H1 (cell line): ENCODE data around the gene PRODH. TPM values are rescaled to one million over a fixed set of nuclear protein-coding genes. Genes with fewer than 3 reads are reported as not detected.

Source experiments
- CTCF ChIA-PET: fragments of 300-600 bp; sonication (Branson Sonifier 250); formaldehyde crosslinking; loops from one replicate; lab custom pipeline; 2021; ENCODE audit not compliant: partially characterized antibody; lab: Charles Lee
- POLR2A ChIA-PET: fragments of 300-600 bp; sonication (Branson Sonifier 250); formaldehyde crosslinking; loops from one replicate; lab custom pipeline; 2021; ENCODE audit warnings: inconsistent platforms; ENCODE audit not compliant: partially characterized antibody; lab: Charles Lee
- DNase-seq, 2 experiments: peaks; one replicate each; pipeline versions ENCODE4 v3.0.0 to v3.0.0-alpha.2; 2010 to 2022; ENCODE audit warnings: low spot score in 2 of 2, low read depth in 1 of 2, mixed read lengths in 1 of 2
- FAIRE-seq: peaks from 2 replicates; lab custom pipeline; 2011; peaks lifted over from hg19 to GRCh38; lab: Jason Lieb, UNC
- H2AFZ ChIP-seq: 2 replicates; pipeline ENCODE4 v1.8.1; 2012; ENCODE audit warnings: low read length, inconsistent platforms
- H2AK5ac ChIP-seq: 2 replicates; pipeline ENCODE4 v1.6.1; 2013; ENCODE audit warnings: low read depth, low read length
- H2BK120ac ChIP-seq: replicated peaks from 2 replicates; pipeline ENCODE3; 2013; ENCODE audit warnings: low read depth, low read length, inconsistent platforms
- H2BK12ac ChIP-seq: 2 replicates; pipeline ENCODE4 v1.6.1; 2013; ENCODE audit warnings: low read depth, low read length
- H2BK15ac ChIP-seq: 2 replicates; pipeline ENCODE4 v1.6.1; 2013; ENCODE audit warnings: low read length
- H2BK20ac ChIP-seq: 2 replicates; pipeline ENCODE4 v1.6.1; 2013; ENCODE audit warnings: low read length
- H2BK5ac ChIP-seq: 2 replicates; pipeline ENCODE4 v1.6.1; 2013; ENCODE audit warnings: low read depth, low read length
- H3K14ac ChIP-seq: 2 replicates; pipeline ENCODE4 v1.6.1; 2013; ENCODE audit warnings: inconsistent platforms; ENCODE audit not compliant: insufficient read length
- H3K18ac ChIP-seq: 2 replicates; pipeline ENCODE4 v1.6.1; 2013; ENCODE audit warnings: low read length; ENCODE audit errors: extremely low read depth
- H3K23ac ChIP-seq: 2 replicates; pipeline ENCODE4 v1.6.1; 2013; ENCODE audit warnings: inconsistent platforms; ENCODE audit not compliant: insufficient read length
- H3K23me2 ChIP-seq: 2 replicates; pipeline ENCODE4 v1.6.1; 2013; ENCODE audit warnings: low read depth, low read length
- H3K27ac ChIP-seq: 2 replicates; pipeline ENCODE4 v1.6.1; 2011; ENCODE audit warnings: low read depth, low read length, inconsistent platforms
- H3K27me3 ChIP-seq, 4 experiments: replicated peaks in 1 of 4; 1 replicate in 1 of 4; 2 replicates in 3 of 4; pipeline versions ENCODE4 v1.6.1 to v1.8.1; 2011 to 2013; ENCODE audit warnings: low read length in 3 of 4, mild to moderate bottlenecking in 3 of 4, inconsistent platforms in 2 of 4, mixed read lengths in 2 of 4, moderate library complexity in 1 of 4; ENCODE audit not compliant: control insufficient read depth in 3 of 4, insufficient read depth in 3 of 4; ENCODE audit errors: extremely low read depth in 1 of 4
- H3K36me3 ChIP-seq, 4 experiments: 2 replicates each; pipeline versions ENCODE4 v1.6.1 to v1.8.1; 2011 to 2013; ENCODE audit warnings: mild to moderate bottlenecking in 4 of 4, low read length in 3 of 4, moderate library complexity in 2 of 4, control low read depth in 1 of 4, inconsistent platforms in 1 of 4; ENCODE audit not compliant: insufficient read depth in 4 of 4, control insufficient read depth in 2 of 4
- H3K4ac ChIP-seq: replicated peaks from 2 replicates; pipeline ENCODE3; 2013; ENCODE audit warnings: low read length, low read depth, mixed read lengths, inconsistent platforms; ENCODE audit not compliant: insufficient read length
- H3K4me1 ChIP-seq, 4 experiments: replicated peaks in 1 of 4; 1 replicate in 1 of 4; 2 replicates in 3 of 4; pipeline versions ENCODE4 v1.6.1 to v1.8.1; 2011 to 2013; ENCODE audit warnings: low read length in 3 of 4, inconsistent platforms in 2 of 4, mixed read lengths in 1 of 4; ENCODE audit not compliant: insufficient read depth in 4 of 4, control insufficient read depth in 3 of 4
- H3K4me2 ChIP-seq, 2 experiments: 2 replicates each; pipeline versions ENCODE4 v1.6.1 to v1.8.1; 2011 to 2013; ENCODE audit warnings: low read depth in 2 of 2, low read length in 2 of 2, control low read depth in 1 of 2, inconsistent platforms in 1 of 2, mild to moderate bottlenecking in 1 of 2; ENCODE audit not compliant: insufficient read depth in 1 of 2
- H3K4me3 ChIP-seq, 4 experiments: fragments of 200-600, 300-600 bp in 1 of 4; sonication (generic), shearing (Covaris generic), sonication (Bioruptor Twin) in 1 of 4; 2 replicates each; pipeline versions ENCODE4 v1.5.1 to v1.8.1; 2011 to 2016; ENCODE audit warnings: low read length in 4 of 4, low read depth in 3 of 4, control low read depth in 2 of 4, inconsistent platforms in 2 of 4, mild to moderate bottlenecking in 2 of 4, mixed read lengths in 1 of 4, moderate library complexity in 1 of 4; ENCODE audit not compliant: insufficient read depth in 2 of 4; ENCODE audit errors: extremely low read depth in 1 of 4
- H3K56ac ChIP-seq: replicated peaks from 2 replicates; pipeline ENCODE3; 2013; ENCODE audit warnings: low read depth, mild to moderate bottlenecking, mixed read lengths, low read length, inconsistent platforms; ENCODE audit not compliant: insufficient read length
- H3K79me1 ChIP-seq: 2 replicates; pipeline ENCODE4 v1.6.1; 2013; ENCODE audit warnings: low read depth, low read length, control low read depth
- H3K79me2 ChIP-seq, 2 experiments: 2 replicates each; pipeline versions ENCODE4 v1.6.1 to v1.8.1; 2012 to 2013; ENCODE audit warnings: low read length in 2 of 2, mild to moderate bottlenecking in 2 of 2, inconsistent platforms in 1 of 2; ENCODE audit not compliant: insufficient read depth in 2 of 2, control insufficient read depth in 1 of 2
- H3K9ac ChIP-seq, 4 experiments: replicated peaks in 1 of 4; 1 replicate in 1 of 4; 2 replicates in 3 of 4; pipeline versions ENCODE4 v1.6.1 to v1.8.1; 2011 to 2013; ENCODE audit warnings: low read depth in 3 of 4, low read length in 3 of 4, control low read depth in 2 of 4, mild to moderate bottlenecking in 2 of 4, moderate library complexity in 2 of 4, inconsistent platforms in 1 of 4; ENCODE audit errors: extremely low read depth in 1 of 4
- H3K9me3 ChIP-seq, 2 experiments: 2 replicates each; pipeline versions ENCODE4 v1.6.1 to v1.8.1; 2012 to 2013; ENCODE audit warnings: mild to moderate bottlenecking in 2 of 2, moderate library complexity in 2 of 2, control low read depth in 1 of 2, inconsistent platforms in 1 of 2, low read depth in 1 of 2, low read length in 1 of 2, mixed read lengths in 1 of 2; ENCODE audit not compliant: insufficient read depth in 2 of 2
- H4K20me1 ChIP-seq, 2 experiments: replicated peaks in 1 of 2; 2 replicates each; pipeline versions ENCODE3 to v1.8.1; 2011 to 2013; ENCODE audit warnings: inconsistent platforms in 2 of 2, low read length in 2 of 2, mild to moderate bottlenecking in 1 of 2; ENCODE audit not compliant: insufficient read depth in 2 of 2, control insufficient read depth in 1 of 2
- H4K5ac ChIP-seq: 2 replicates; pipeline ENCODE4 v1.6.1; 2013; ENCODE audit warnings: low read length, low read depth, mixed read lengths, inconsistent platforms; ENCODE audit not compliant: insufficient read length
- H4K8ac ChIP-seq: 2 replicates; pipeline ENCODE4 v1.8.0; 2013; ENCODE audit warnings: mild to moderate bottlenecking, moderate library complexity, low read length, inconsistent platforms; ENCODE audit not compliant: insufficient read depth; ENCODE audit errors: extremely low read depth
- H4K91ac ChIP-seq: replicated peaks from 2 replicates; pipeline ENCODE3; 2013; ENCODE audit warnings: low read length, mixed read lengths, inconsistent platforms; ENCODE audit not compliant: insufficient read length
- CHD1 ChIP-seq: IDR thresholded peaks from 2 replicates; pipeline ENCODE4 v1.6.1; 2012; ENCODE audit warnings: low read depth, low read length, improper control_type of control experiment
- HDAC2 ChIP-seq, 2 experiments: fragments of 300-600 bp in 1 of 2; sonication (generic) in 1 of 2; IDR thresholded peaks; 2 replicates each; pipeline ENCODE4 v1.6.1; 2011 to 2012; ENCODE audit warnings: low read depth in 2 of 2, low read length in 2 of 2, mild to moderate bottlenecking in 2 of 2, moderate library complexity in 2 of 2, borderline replicate concordance in 1 of 2, inconsistent platforms in 1 of 2
- WGBS, 2 experiments: shearing (Covaris generic) in 1 of 2; methylation state at CpG; one replicate each; pipeline versions ENCODE4 v1.1.6 to v1.1.7; 2013 to 2015; ENCODE audit warnings: low lambda C conversion rate in 2 of 2, mixed read lengths in 2 of 2, inconsistent platforms in 1 of 2, low coverage in 1 of 2, missing lambda C conversion rate in 1 of 2; ENCODE audit not compliant: insufficient replicate concordance in 2 of 2, insufficient coverage in 1 of 2, insufficient read length in 1 of 2; ENCODE audit errors: extremely low coverage in 1 of 2, missing lambda C conversion rate in 1 of 2; 5-methylcytosine and 5-hydroxymethylcytosine counted together
- polyA plus RNA-seq, 7 experiments: library from polyadenylated mRNA; depleted of rRNA in 3 of 7; stranded (reverse) in 5 of 7; unstranded in 2 of 7; fragments of >200 nt in 5 of 7; fragments of 200-250 nt in 2 of 7; gene quantifications; 1 replicate in 5 of 7; 2 replicates in 1 of 7; 4 replicates in 1 of 7; pipeline versions ENCODE4 v1.2.1 to v1.2.3, GENCODE V29; 2011 to 2013; ENCODE audit warnings: missing spikeins in 2 of 7, mixed read lengths in 2 of 7
- total RNA-seq: library from RNA; stranded (reverse); fragmentation: NEBNext Ultra II Directional; extraction: Animal tissue kit (Norgen Biotek cat#: 25700); gene quantifications from 2 replicates; pipeline ENCODE4 v1.2.1, GENCODE V29; 2021

PRODH gene
- total and polyA plus RNA-seq, 2 of the 8 experiments (the other 6 are each of a cell fraction or from before 2014, with no cell fraction given): 27.6 to 45.6 TPM

- no peak overlapping the region for H2BK12ac ChIP-seq
- H2AK5ac ChIP-seq: no peak overlapping the region
- no peak overlapping the region for H3K9ac ChIP-seq
- no peak overlapping the region for H2BK5ac ChIP-seq
- H3K27ac ChIP-seq: no peak overlapping the region
- no peak overlapping the region for H3K4me3 ChIP-seq
- H3K56ac ChIP-seq: no peak overlapping the region
- ChIA-PET CTCF (interaction anchor here (0.9 to 1.6 kb wide), 5 partner anchors 10 to 1303 kb away, joined by 3 to 5 read pairs (median 3); no protein-coding TSS in a partner anchor), POLR2A (no interaction called here)
- DNase-seq: peak in 1 of 2 experiments; percentile 87
- H3K4ac ChIP-seq: no peak overlapping the region
- H3K14ac ChIP-seq: no peak overlapping the region
- H3K36me3 ChIP-seq: no peaks in the 10 kb centered on the region
- H2BK20ac ChIP-seq: no peak overlapping the region
- H4K91ac ChIP-seq: no peak overlapping the region
- no peak overlapping the region for H4K5ac ChIP-seq
- H2BK120ac ChIP-seq: no peak overlapping the region
- no peak overlapping the region for H3K18ac ChIP-seq
- peaks cover 4% of the 10 kb centered on the region; the same call in 1 of the 2 replicates for H3K79me1 ChIP-seq
- peaks cover 0 to 13% (median 8%) of the 10 kb centered on the region in 4 experiments; a peak in 6 of 7 replicates for H3K4me1 ChIP-seq
- 78% methylated on average over 20 of the region's 20 CpGs; no CpG with 5 or more reads in 1 of the 2 experiments for WGBS, 2 experiments
- H3K23me2 ChIP-seq: peaks cover 6% of the 10 kb centered on the region; the same call in 1 of the 2 replicates
- H4K20me1 ChIP-seq: peaks cover 0 to 1% of the 10 kb centered on the region in 2 experiments
- H3K79me2 ChIP-seq: no peaks in the 10 kb centered on the region; a peak in 1 of 4 replicates
- H3K27me3 ChIP-seq: no peaks in the 10 kb centered on the region
- no peak overlapping the region for H3K4me2 ChIP-seq
- H2AFZ ChIP-seq: no peak overlapping the region
- H3K9me3 ChIP-seq: no peaks in the 10 kb centered on the region
- TF ChIP-seq HDAC2 (IDR thresholded peaks at IDR 0.05; ENCODE audit: borderline replicate concordance in 1 of 2, low read depth in 2 of 2, low read length in 2 of 2) (0 out of 4 replicates have a peak, but pooled peaks of 1 of the 2 experiments have one; percentile 41), CHD1 (no peak)
- no peak overlapping the region for H3K23ac ChIP-seq
- no peak for FAIRE-seq
- no peak overlapping the region for H4K8ac ChIP-seq
- 0 out of 2 replicates have a peak overlapping the region, but pooled peaks have one; percentile 8 for H2BK15ac ChIP-seq
These were observed 32.1 kb upstream of the PRODH start for GRCh38 chr22:18968011-18968749.
